Gastrocnemius medialis (tissue), 4 donors: ENCODE data around the gene TASOR2. TPM values are rescaled to one million over a fixed set of nuclear protein-coding genes. Genes with fewer than 3 reads are reported as not detected.

ENCODE experiments used
- ATAC-seq, 2 donors: fragments of 150-250 bp; one replicate each; pipeline ENCODE4 v1.9.1; 2016
- DNase-seq, 2 donors: peaks; one replicate each; pipeline ENCODE4 v3.0.0-alpha.2; 2019
- H3K27ac ChIP-seq, 4 donors: fragments of 200-600 bp; sonication (generic); 1 replicate in 1 of 4; 2 replicates in 3 of 4; pipeline ENCODE4 v1.5.1; 2016 to 2018; ENCODE audit warnings: mild to moderate bottlenecking in 2 of 4, moderate library complexity in 1 of 4
- H3K27me3 ChIP-seq, 3 donors: fragments of 200-600 bp; sonication (generic) in 2 of 3; 1 replicate in 1 of 3; 2 replicates in 2 of 3; pipeline versions ENCODE4 v1.5.1 to v1.6.0; 2016 to 2019; ENCODE audit warnings: mild to moderate bottlenecking in 1 of 3, moderate library complexity in 1 of 3
- H3K36me3 ChIP-seq, 2 donors: fragments of 200-600 bp; sonication (generic) in 1 of 2; one replicate each; pipeline ENCODE4 v1.5.1; 2017 to 2018
- H3K4me1 ChIP-seq, 2 donors: fragments of 200-600 bp; sonication (generic) in 1 of 2; one replicate each; pipeline ENCODE4 v1.5.1; 2016 to 2017; ENCODE audit warnings: mild to moderate bottlenecking in 2 of 2
- H3K4me3 ChIP-seq, 4 donors: fragments of 200-600 bp; sonication (generic) in 3 of 4; 1 replicate in 1 of 4; 2 replicates in 3 of 4; pipeline ENCODE4 v1.5.1; 2016 to 2019; ENCODE audit warnings: mild to moderate bottlenecking in 2 of 4
- H3K9me3 ChIP-seq, 3 donors: fragments of 200-600 bp; sonication (generic) in 2 of 3; 1 replicate in 1 of 3; 2 replicates in 2 of 3; pipeline ENCODE4 v1.5.1; 2016 to 2019
- CTCF ChIP-seq, 5 experiments: fragments of 450-650 bp in 3 of 5; fragments of 200-600 bp in 2 of 5; sonication (generic) in 2 of 5; IDR thresholded peaks in 4 of 5; conservative IDR thresholded peaks in 1 of 5; 1 replicate in 4 of 5; 2 replicates in 1 of 5; pipeline ENCODE4 v1.5.1; 2016 to 2019; ENCODE audit warnings: antibody characterized with exemption in 5 of 5, mild to moderate bottlenecking in 3 of 5, moderate library complexity in 3 of 5
- POLR2A ChIP-seq, 2 donors: fragments of 450-650 bp; IDR thresholded peaks; one replicate each; pipeline ENCODE4 v1.6.1; 2017; ENCODE audit warnings: antibody characterized with exemption in 2 of 2, mild to moderate bottlenecking in 2 of 2, moderate library complexity in 2 of 2
- in situ Hi-C, 4 donors: fragments of 200-750 bp; cut with MboI; loops; one replicate each; pipeline versions ENCODE4 v1.15.0 to v1.8.0; 2017; ENCODE audit warnings: low sequenced_read_pairs in 4 of 4
- intact Hi-C: fragments of 100-400 bp; cut with DNase I; formaldehyde crosslinking; loops from one replicate; pipeline ENCODE4 v1.15.1; 2023; ENCODE audit warnings: low total_unique reads
- total RNA-seq, 4 donors: library from RNA; depleted of rRNA; stranded (reverse); fragments of >200 nt; gene quantifications; one replicate each; pipeline versions ENCODE4 v1.1.0 to v1.2.3, GENCODE V29; 2016

Gene TASOR2, protein sequence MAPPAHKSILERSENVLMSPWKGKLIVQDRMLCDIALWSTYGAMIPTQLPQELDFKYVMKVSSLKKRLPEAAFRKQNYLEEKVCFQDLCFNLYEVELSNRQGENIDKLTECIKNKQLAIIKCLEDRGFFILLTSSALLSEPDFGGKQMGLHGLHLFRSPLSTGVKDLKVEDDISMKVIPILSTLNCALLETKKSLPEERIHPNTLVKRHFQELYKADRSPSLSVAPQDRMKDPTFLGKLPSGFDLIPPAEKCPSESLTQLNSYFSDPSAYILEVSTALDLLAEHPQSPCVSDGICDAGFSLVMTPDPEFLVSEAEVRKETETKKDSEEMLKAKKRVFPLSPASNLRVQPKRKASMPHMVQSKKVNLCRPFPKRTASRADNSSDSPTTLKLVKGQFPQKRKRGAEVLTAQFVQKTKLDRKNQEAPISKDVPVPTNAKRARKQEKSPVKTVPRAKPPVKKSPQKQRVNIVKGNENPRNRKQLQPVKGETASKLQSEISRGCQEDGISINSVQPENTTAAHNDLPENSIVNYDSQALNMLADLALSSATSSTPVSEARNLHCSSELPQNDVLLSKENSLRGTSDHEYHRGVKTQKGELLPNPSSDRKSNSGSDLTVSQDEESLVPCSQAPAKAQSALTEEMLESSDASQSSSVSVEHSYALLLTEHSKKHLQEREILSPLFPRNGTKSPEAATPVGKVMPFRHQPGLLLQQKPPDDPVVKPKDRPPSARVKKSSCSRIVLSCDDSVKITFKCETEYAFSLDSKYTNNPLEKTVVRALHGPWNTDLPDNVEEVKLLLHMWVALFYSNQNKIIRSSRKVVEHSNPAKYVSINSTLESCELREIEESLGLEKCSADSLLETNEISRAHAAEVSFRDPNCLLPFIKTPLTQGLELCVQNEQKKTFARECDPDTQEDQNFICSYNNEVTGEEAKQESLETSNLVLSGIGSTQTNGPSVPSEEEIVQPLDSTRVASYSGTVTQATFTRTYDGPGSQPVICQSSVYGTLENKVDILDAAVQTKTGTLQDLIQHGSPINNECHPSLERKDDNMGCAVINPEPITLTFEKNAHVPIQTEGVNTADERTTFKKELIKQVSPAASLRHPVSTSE (N-terminal part only)
- total RNA-seq: 10 to 100 TPM; 32.0 to 78.0 (median 50.0) TPM

DNA sequence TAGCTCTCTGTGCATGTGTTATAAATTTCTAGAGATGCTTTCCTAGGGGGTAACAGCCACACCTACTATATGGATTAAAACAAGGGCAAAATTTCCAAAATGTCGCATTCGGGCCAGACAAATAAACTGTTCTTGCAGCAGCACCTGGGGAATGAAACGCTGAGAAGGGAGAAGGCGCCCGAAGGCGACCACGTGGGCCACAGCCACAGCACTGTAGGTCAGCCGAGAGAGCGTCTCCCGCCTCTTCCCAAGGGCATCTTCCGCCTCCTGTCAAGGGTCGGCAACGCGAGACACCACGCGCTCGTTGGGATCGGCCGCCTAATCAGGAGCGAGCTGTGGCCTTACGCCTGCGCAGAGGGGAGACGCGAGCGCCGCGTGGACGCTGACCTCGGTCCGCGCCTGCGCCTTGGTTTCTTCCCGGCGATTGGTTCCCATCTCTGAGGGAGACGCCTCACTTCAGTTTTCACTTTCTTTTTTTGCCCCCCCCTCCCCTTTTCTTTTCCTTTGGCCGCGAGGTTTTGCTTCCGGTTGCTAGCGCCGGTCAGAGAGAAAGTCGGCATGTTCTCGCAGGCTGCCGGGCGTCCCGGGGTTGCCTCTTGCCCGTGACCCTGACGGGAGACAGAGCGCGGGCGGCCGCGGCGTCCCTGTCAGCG lies at the start of gene TASOR2:
TASOR2 (plus strand) TSS at position 521 of the 653 bp plus-strand sequence. CDS start 35,805 bp downstream, outside the sequence.
- Histone ChIP-seq H3K4me1 (peaks cover 19 to 24% of the 10 kb centered on the region in 2 donors), H3K27me3 (no peaks in the 10 kb centered on the region), H3K36me3 (peaks cover 0 to 5% of the 10 kb centered on the region in 2 donors), H3K9me3 (no peaks in the 10 kb centered on the region), H3K4me3 (peak within 1 kb of the TSS; percentile 72 to 98 (median 90)), H3K27ac (peak within 1 kb of the TSS; percentile 88 to 96 (median 92))
- ATAC-seq: peak; percentile 95 to 96
- in situ Hi-C loops (loop anchor here (10.0 to 25.0 kb wide), 2 partner anchors 178 to 190 kb away; no protein-coding TSS in a partner anchor), intact Hi-C loops (loop anchor here (1.0 to 10.0 kb wide), 5 partner anchors 18 to 900 kb away; partner anchors contain the start of genes ANKRD16, ASB13, GDI2 and PRKCQ)
- peak; percentile 95 to 97 for DNase-seq
- TF ChIP-seq POLR2A (IDR thresholded peaks at IDR 0.05) (peak; percentile 76 to 79), CTCF (IDR thresholded peaks at IDR 0.05 in 4 of 5, conservative IDR thresholded peaks at IDR 0.05 in 1 of 5) (no peak)

- H3K27ac ChIP-seq: no peak overlapping the region
- H3K9me3 ChIP-seq: no peaks in the 10 kb centered on the region
- peaks cover 4 to 5% of the 10 kb centered on the region in 2 donors for H3K4me1 ChIP-seq
- DNase-seq: no peak
- intact Hi-C loops: loop anchor here (5.0 kb wide), 1 partner anchor 237 kb away; no protein-coding TSS in a partner anchor
- H3K27me3 ChIP-seq: no peaks in the 10 kb centered on the region
- peaks cover 0 to 15% of the 10 kb centered on the region in 2 donors for H3K36me3 ChIP-seq
- no peak overlapping the region for H3K4me3 ChIP-seq
- TF ChIP-seq POLR2A (IDR thresholded peaks at IDR 0.05) (no peak), CTCF (IDR thresholded peaks at IDR 0.05 in 4 of 5, conservative IDR thresholded peaks at IDR 0.05 in 1 of 5) (no peak)
- in situ Hi-C loops: no loop called here
- no peak for ATAC-seq
Measured at GRCh38 chr10:5634918-5635317, 49.7 kb upstream of the TASOR2 start.

GRCh38 chr10:5638494-5638893 lies 46.1 kb upstream of the TASOR2 start:
- intact Hi-C loops: no loop called here
- TF ChIP-seq CTCF (IDR thresholded peaks at IDR 0.05 in 4 of 5, conservative IDR thresholded peaks at IDR 0.05 in 1 of 5): no peak
- no peak for TF ChIP-seq POLR2A (IDR thresholded peaks at IDR 0.05)
- Histone ChIP-seq H3K27me3 (no peaks in the 10 kb centered on the region), H3K4me3 (no peak overlapping the region), H3K4me1 (peaks cover 0 to 8% of the 10 kb centered on the region in 2 donors), H3K27ac (no peak overlapping the region), H3K9me3 (no peaks in the 10 kb centered on the region), H3K36me3 (peaks cover 0 to 42% of the 10 kb centered on the region in 2 donors)
- in situ Hi-C loops: no loop called here
- DNase-seq (no peak), ATAC-seq (no peak)

DNA sequence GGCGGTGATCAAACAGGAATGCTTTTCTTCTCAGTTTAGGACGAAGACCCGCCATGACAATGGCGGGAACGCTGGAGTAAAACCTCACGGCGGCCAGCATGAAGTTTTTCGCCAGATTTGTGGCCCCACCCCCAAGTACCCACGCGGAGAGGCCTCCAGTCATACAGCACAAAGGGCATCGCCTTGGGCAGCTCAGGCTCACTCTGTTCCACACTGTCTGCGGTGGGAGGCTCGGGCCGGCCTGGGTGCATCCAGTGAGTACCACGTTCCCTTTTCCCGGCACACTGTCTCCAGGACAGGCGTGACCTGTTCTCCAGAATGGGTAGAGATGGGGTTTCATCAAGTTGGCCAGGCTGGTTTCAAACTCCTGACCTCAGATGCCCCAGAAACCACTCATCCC lies 45.6 kb upstream of the TASOR2 start:
- ATAC-seq: no peak
- Histone ChIP-seq H3K27me3 (no peaks in the 10 kb centered on the region), H3K4me1 (peaks cover 0 to 12% of the 10 kb centered on the region in 2 donors), H3K27ac (no peak overlapping the region), H3K9me3 (no peaks in the 10 kb centered on the region), H3K36me3 (peaks cover 0 to 43% of the 10 kb centered on the region in 2 donors), H3K4me3 (no peak overlapping the region)
- intact Hi-C loops: no loop called here
- DNase-seq: no peak
- TF ChIP-seq CTCF (IDR thresholded peaks at IDR 0.05 in 4 of 5, conservative IDR thresholded peaks at IDR 0.05 in 1 of 5) (no peak), POLR2A (IDR thresholded peaks at IDR 0.05) (no peak)
- in situ Hi-C loops: no loop called here
